HEK293T (cell line): ENCODE results near the gene CACNA1C.

ENCODE experiments used
- ARNT ChIP-seq: fragments of 450-650 bp; IDR thresholded peaks from 2 replicates; pipeline ENCODE4 v1.6.1; 2017; ENCODE audit warnings: mild to moderate bottlenecking
- BHLHE40 ChIP-seq: fragments of 450-650 bp; IDR thresholded peaks from 2 replicates; pipeline ENCODE4 v1.6.1; 2016; ENCODE audit warnings: mild to moderate bottlenecking, moderate library complexity, borderline replicate concordance
- FOXA1 ChIP-seq: fragments of 450-650 bp; IDR thresholded peaks from 2 replicates; pipeline ENCODE4 v1.6.1; 2016; ENCODE audit warnings: mild to moderate bottlenecking
- FOXK2 ChIP-seq: fragments of 450-650 bp; IDR thresholded peaks from 2 replicates; pipeline ENCODE4 v1.6.1; 2016; ENCODE audit warnings: mild to moderate bottlenecking
- FOXM1 ChIP-seq: fragments of 450-650 bp; IDR thresholded peaks from 2 replicates; pipeline ENCODE4 v1.6.1; 2017; ENCODE audit warnings: mild to moderate bottlenecking, borderline replicate concordance
- LEF1 ChIP-seq: fragments of 450-650 bp; IDR thresholded peaks from 2 replicates; pipeline ENCODE4 v1.6.1; 2017; ENCODE audit warnings: mild to moderate bottlenecking, borderline replicate concordance
- NFRKB ChIP-seq: fragments of 450-650 bp; IDR thresholded peaks from 2 replicates; pipeline ENCODE4 v1.6.1; 2016; ENCODE audit warnings: mild to moderate bottlenecking, moderate library complexity
- SP1 ChIP-seq: fragments of 450-650 bp; IDR thresholded peaks from 2 replicates; pipeline ENCODE4 v1.6.1; 2017
- SUZ12 ChIP-seq: fragments of 450-650 bp; IDR thresholded peaks from 2 replicates; pipeline ENCODE4 v1.6.1; 2016; ENCODE audit warnings: mild to moderate bottlenecking
- TARDBP ChIP-seq: fragments of 450-650 bp; IDR thresholded peaks from 2 replicates; pipeline ENCODE4 v1.6.1; 2016

GRCh38 chr12:2242816-2243215, 190.0 kb downstream of the CACNA1C start:
- TF ChIP-seq ARNT (no peak), TARDBP (no peak), LEF1 (no peak), FOXA1 (no peak), BHLHE40 (no peak), SP1 (no peak), FOXK2 (no peak), NFRKB (no peak), SUZ12 (no peak), FOXM1 (no peak)
